ENCODE results near the gene NSUN4.
A peak's percentile ranks its signal among the peaks of the same experiment; 100 is the strongest.

NSUN4 gene

GRCh38 chr1:46300673-46301405 lies 39.8 kb upstream of the NSUN4 start:
- Histone ChIP-seq H3K4me3 (ENCODE audit: low read length) (peak overlapping the region; percentile 81), H4K20me1 (ENCODE audit: control insufficient read depth, insufficient read depth, low read depth, low read length) (peaks cover 14% of the 10 kb centered on the region; the same call in 1 of the 2 replicates), H3K79me2 (ENCODE audit: control insufficient read depth, low read length) (peaks cover 84% of the 10 kb centered on the region), H3K27ac (ENCODE audit: low read depth, low read length) (no peak overlapping the region), H3K9me2 (replicated peaks; ENCODE audit: control insufficient read depth, low read length) (no peaks in the 10 kb centered on the region), H3F3A (ENCODE audit: control insufficient read depth, insufficient read depth) (peaks cover 3% of the 10 kb centered on the region), H3K36me3 (ENCODE audit: control insufficient read depth, low read length) (peaks cover 73% of the 10 kb centered on the region), H3K9me3 (ENCODE audit: control insufficient read depth, insufficient read depth, low read length) (no peaks in the 10 kb centered on the region), H3K4me1 (ENCODE audit: control insufficient read depth, low read length) (peaks cover 14% of the 10 kb centered on the region), H3K27me3 (ENCODE audit: control insufficient read depth, low read length) (no peaks in the 10 kb centered on the region), H3K4me2 (ENCODE audit: low read length) (peak overlapping the region; percentile 92)
- TF ChIP-seq EZH2phosphoT487 (IDR thresholded peaks at IDR 0.05; ENCODE audit: borderline replicate concordance, low read length): no peak
- TF ChIP-seq, protein P1, sequence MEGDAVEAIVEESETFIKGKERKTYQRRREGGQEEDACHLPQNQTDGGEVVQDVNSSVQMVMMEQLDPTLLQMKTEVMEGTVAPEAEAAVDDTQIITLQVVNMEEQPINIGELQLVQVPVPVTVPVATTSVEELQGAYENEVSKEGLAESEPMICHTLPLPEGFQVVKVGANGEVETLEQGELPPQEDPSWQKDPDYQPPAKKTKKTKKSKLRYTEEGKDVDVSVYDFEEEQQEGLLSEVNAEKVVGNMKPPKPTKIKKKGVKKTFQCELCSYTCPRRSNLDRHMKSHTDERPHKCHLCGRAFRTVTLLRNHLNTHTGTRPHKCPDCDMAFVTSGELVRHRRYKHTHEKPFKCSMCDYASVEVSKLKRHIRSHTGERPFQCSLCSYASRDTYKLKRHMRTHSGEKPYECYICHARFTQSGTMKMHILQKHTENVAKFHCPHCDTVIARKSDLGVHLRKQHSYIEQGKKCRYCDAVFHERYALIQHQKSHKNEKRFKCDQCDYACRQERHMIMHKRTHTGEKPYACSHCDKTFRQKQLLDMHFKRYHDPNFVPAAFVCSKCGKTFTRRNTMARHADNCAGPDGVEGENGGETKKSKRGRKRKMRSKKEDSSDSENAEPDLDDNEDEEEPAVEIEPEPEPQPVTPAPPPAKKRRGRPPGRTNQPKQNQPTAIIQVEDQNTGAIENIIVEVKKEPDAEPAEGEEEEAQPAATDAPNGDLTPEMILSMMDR (IDR thresholded peaks at IDR 0.05; ENCODE audit: low read depth, low read length, poor library complexity, severe bottlenecking): no peak

GRCh38 chr1:46301406-46301807 lies 39.2 kb upstream of the NSUN4 start:
- Histone ChIP-seq H3K4me3 (ENCODE audit: low read length) (peak overlapping the region; percentile 81), H3K27ac (ENCODE audit: low read depth, low read length) (peak overlapping the region; percentile 77), H3K4me1 (ENCODE audit: control insufficient read depth, low read length) (peaks cover 15% of the 10 kb centered on the region), H3K36me3 (ENCODE audit: control insufficient read depth, low read length) (peaks cover 73% of the 10 kb centered on the region), H3K79me2 (ENCODE audit: control insufficient read depth, low read length) (peaks cover 90% of the 10 kb centered on the region), H3K9me2 (replicated peaks; ENCODE audit: control insufficient read depth, low read length) (no peaks in the 10 kb centered on the region), H3F3A (ENCODE audit: control insufficient read depth, insufficient read depth) (peaks cover 3% of the 10 kb centered on the region), H3K4me2 (ENCODE audit: low read length) (peak overlapping the region; percentile 92), H3K9me3 (ENCODE audit: control insufficient read depth, insufficient read depth, low read length) (no peaks in the 10 kb centered on the region), H3K27me3 (ENCODE audit: control insufficient read depth, low read length) (no peaks in the 10 kb centered on the region), H4K20me1 (ENCODE audit: control insufficient read depth, insufficient read depth, low read depth, low read length) (peaks cover 16% of the 10 kb centered on the region; the same call in 1 of the 2 replicates)
- no peak for TF ChIP-seq EZH2phosphoT487 (IDR thresholded peaks at IDR 0.05; ENCODE audit: borderline replicate concordance, low read length)
- TF ChIP-seq, protein P1 (IDR thresholded peaks at IDR 0.05; ENCODE audit: low read depth, low read length, poor library complexity, severe bottlenecking): no peak

- no peaks in the 10 kb centered on the region for H3K27me3 ChIP-seq (ENCODE audit: control insufficient read depth, low read length)
- peak overlapping the region; percentile 81 for H3K4me3 ChIP-seq (ENCODE audit: low read length)
- H3F3A ChIP-seq (ENCODE audit: control insufficient read depth, insufficient read depth): peaks cover 3% of the 10 kb centered on the region
- peaks cover 22% of the 10 kb centered on the region; the same call in 1 of the 2 replicates for H4K20me1 ChIP-seq (ENCODE audit: control insufficient read depth, insufficient read depth, low read depth, low read length)
- peaks cover 96% of the 10 kb centered on the region for H3K79me2 ChIP-seq (ENCODE audit: control insufficient read depth, low read length)
- TF ChIP-seq EZH2phosphoT487 (IDR thresholded peaks at IDR 0.05; ENCODE audit: borderline replicate concordance, low read length): no peak
- TF ChIP-seq, protein P1 (IDR thresholded peaks at IDR 0.05; ENCODE audit: low read depth, low read length, poor library complexity, severe bottlenecking): peak; percentile 58
- peak overlapping the region; percentile 77 for H3K27ac ChIP-seq (ENCODE audit: low read depth, low read length)
- H3K36me3 ChIP-seq (ENCODE audit: control insufficient read depth, low read length): peaks cover 73% of the 10 kb centered on the region
- peak overlapping the region; percentile 92 for H3K4me2 ChIP-seq (ENCODE audit: low read length)
- H3K9me3 ChIP-seq (ENCODE audit: control insufficient read depth, insufficient read depth, low read length): no peaks in the 10 kb centered on the region
- peaks cover 21% of the 10 kb centered on the region for H3K4me1 ChIP-seq (ENCODE audit: control insufficient read depth, low read length)
- no peaks in the 10 kb centered on the region for H3K9me2 ChIP-seq (replicated peaks; ENCODE audit: control insufficient read depth, low read length)
These were observed 38.6 kb upstream of the NSUN4 start for GRCh38 chr1:46301808-46302640.
